ENCODE measurements around the gene BICRAL. TPM values are rescaled to one million over a fixed set of nuclear protein-coding genes. Genes with fewer than 3 reads are reported as not detected.

Gene BICRAL
- polyA plus RNA-seq, 1 of the 3 experiments (the other 2 are of a cell fraction): 5.1 TPM

DNA sequence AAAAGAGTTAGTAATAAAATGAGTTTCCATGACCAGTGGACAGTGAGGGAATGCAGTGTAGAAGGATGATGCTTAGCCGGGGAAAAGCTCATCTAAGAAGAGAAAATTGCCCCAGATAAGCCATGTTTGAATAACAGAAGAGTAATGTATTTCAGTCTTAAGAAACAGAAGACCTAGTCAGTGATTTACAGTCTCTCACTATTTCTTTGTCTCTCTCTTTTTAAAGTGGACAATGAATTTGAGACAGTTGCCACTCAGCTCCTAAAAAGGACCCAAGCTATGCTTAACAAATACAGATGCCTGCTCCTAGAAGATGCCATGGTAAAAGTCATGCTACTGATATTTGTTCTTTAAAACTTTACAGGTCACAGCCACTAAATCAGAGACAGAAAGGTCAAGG lies 78.2 kb downstream of the BICRAL start:
- no peak overlapping the region for H3K4me2 ChIP-seq
- ChIA-PET CTCF (interaction anchor here (1.3 kb wide), 1 partner anchor 134 kb away, joined by 3 read pairs; no protein-coding TSS in a partner anchor), POLR2A (no interaction called here)
- no peak overlapping the region for H3K4me3 ChIP-seq (ENCODE audit: low read depth in 2 of 2, low read length in 1 of 2)
- no peak for TF ChIP-seq RCOR1 (IDR thresholded peaks at IDR 0.05; ENCODE audit: low read length)
- TF ChIP-seq, protein P1, sequence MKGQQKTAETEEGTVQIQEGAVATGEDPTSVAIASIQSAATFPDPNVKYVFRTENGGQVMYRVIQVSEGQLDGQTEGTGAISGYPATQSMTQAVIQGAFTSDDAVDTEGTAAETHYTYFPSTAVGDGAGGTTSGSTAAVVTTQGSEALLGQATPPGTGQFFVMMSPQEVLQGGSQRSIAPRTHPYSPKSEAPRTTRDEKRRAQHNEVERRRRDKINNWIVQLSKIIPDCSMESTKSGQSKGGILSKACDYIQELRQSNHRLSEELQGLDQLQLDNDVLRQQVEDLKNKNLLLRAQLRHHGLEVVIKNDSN (IDR thresholded peaks at IDR 0.05; ENCODE audit: borderline replicate concordance, low read depth): no peak
- TF ChIP-seq FOXJ3 (CRISPR knock-in tag; IDR thresholded peaks at IDR 0.05): no peak
- TF ChIP-seq GATA2 (CRISPR knock-in tag; IDR thresholded peaks at IDR 0.05): no peak
- no peak overlapping the region for H3K9ac ChIP-seq
- H3K9me2 ChIP-seq: no peaks in the 10 kb centered on the region
- 100% methylated on average over 1 of the region's 1 CpG for WGBS (ENCODE audit: low lambda C conversion rate)
- H3K79me2 ChIP-seq (ENCODE audit: insufficient read depth): no peaks in the 10 kb centered on the region
- no peaks in the 10 kb centered on the region for H3K9me3 ChIP-seq
- H3K36me3 ChIP-seq (replicated peaks in 1 of 2; ENCODE audit: control insufficient read depth in 1 of 2, insufficient read depth in 2 of 2, low read length in 1 of 2): peaks cover 22 to 40% of the 10 kb centered on the region in 2 experiments
- H2AFZ ChIP-seq (ENCODE audit: low read depth): no peak overlapping the region
- H3K27ac ChIP-seq (ENCODE audit: low read depth in 2 of 2, low read length in 1 of 2): no peak overlapping the region
- H4K20me1 ChIP-seq (ENCODE audit: insufficient read depth): no peaks in the 10 kb centered on the region
- no peaks in the 10 kb centered on the region for H3K27me3 ChIP-seq (ENCODE audit: insufficient read depth)
- no peaks in the 10 kb centered on the region for H3F3A ChIP-seq (replicated peaks; ENCODE audit: insufficient read depth)
- no peaks in the 10 kb centered on the region for H3K4me1 ChIP-seq (ENCODE audit: control insufficient read depth in 1 of 2, insufficient read depth in 2 of 2, low read depth in 1 of 2, low read length in 1 of 2)
- no peak for DNase-seq

DNA sequence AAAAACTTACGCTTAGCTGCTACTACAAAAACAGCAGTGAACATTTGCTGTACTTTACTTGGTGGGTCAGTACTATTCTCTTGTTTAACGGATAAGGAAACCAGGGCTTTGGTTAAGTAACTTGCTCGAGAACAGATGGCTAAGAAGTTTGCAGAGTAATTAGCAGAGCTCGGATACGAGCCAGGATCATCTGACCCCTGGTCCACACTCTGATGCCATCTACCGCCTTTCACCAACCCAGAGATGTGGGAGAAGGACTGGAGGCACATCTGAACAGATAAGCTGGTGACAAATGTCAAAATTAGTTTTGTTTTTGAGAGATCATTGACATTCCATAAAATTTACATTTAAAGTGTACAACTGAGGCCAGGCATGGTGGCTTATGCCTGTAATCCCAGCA lies 78.6 kb downstream of the BICRAL start:
- Histone ChIP-seq H3K9me2 (no peaks in the 10 kb centered on the region), H3K4me2 (no peak overlapping the region), H3K27me3 (ENCODE audit: insufficient read depth) (no peaks in the 10 kb centered on the region), H3K36me3 (replicated peaks in 1 of 2; ENCODE audit: control insufficient read depth in 1 of 2, insufficient read depth in 2 of 2, low read length in 1 of 2) (peaks cover 25 to 39% of the 10 kb centered on the region in 2 experiments), H3F3A (replicated peaks; ENCODE audit: insufficient read depth) (no peaks in the 10 kb centered on the region), H3K9me3 (no peaks in the 10 kb centered on the region), H3K27ac (ENCODE audit: low read depth in 2 of 2, low read length in 1 of 2) (no peak overlapping the region), H2AFZ (ENCODE audit: low read depth) (no peak overlapping the region), H3K79me2 (ENCODE audit: insufficient read depth) (no peaks in the 10 kb centered on the region), H3K9ac (no peak overlapping the region), H4K20me1 (ENCODE audit: insufficient read depth) (no peaks in the 10 kb centered on the region), H3K4me1 (ENCODE audit: control insufficient read depth in 1 of 2, insufficient read depth in 2 of 2, low read depth in 1 of 2, low read length in 1 of 2) (no peaks in the 10 kb centered on the region), H3K4me3 (ENCODE audit: low read depth in 2 of 2, low read length in 1 of 2) (no peak overlapping the region)
- POLR2A ChIA-PET: no interaction called here
- WGBS (ENCODE audit: low lambda C conversion rate): 98% methylated on average over 6 of the region's 6 CpGs
- CTCF ChIA-PET: interaction anchor here (1.3 kb wide), 1 partner anchor 134 kb away, joined by 3 read pairs; no protein-coding TSS in a partner anchor
- TF ChIP-seq, protein P2, sequence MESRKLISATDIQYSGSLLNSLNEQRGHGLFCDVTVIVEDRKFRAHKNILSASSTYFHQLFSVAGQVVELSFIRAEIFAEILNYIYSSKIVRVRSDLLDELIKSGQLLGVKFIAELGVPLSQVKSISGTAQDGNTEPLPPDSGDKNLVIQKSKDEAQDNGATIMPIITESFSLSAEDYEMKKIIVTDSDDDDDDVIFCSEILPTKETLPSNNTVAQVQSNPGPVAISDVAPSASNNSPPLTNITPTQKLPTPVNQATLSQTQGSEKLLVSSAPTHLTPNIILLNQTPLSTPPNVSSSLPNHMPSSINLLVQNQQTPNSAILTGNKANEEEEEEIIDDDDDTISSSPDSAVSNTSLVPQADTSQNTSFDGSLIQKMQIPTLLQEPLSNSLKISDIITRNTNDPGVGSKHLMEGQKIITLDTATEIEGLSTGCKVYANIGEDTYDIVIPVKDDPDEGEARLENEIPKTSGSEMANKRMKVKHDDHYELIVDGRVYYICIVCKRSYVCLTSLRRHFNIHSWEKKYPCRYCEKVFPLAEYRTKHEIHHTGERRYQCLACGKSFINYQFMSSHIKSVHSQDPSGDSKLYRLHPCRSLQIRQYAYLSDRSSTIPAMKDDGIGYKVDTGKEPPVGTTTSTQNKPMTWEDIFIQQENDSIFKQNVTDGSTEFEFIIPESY (IDR thresholded peaks at IDR 0.05; ENCODE audit: borderline replicate concordance, low read depth): no peak
- TF ChIP-seq SIN3A (IDR thresholded peaks at IDR 0.05; ENCODE audit: borderline replicate concordance, low read depth, low read length) (no peak), RCOR1 (IDR thresholded peaks at IDR 0.05; ENCODE audit: low read length) (no peak), TEAD4 (IDR thresholded peaks at IDR 0.05; ENCODE audit: borderline replicate concordance, insufficient read depth) (no peak)
- DNase-seq: no peak

DNA sequence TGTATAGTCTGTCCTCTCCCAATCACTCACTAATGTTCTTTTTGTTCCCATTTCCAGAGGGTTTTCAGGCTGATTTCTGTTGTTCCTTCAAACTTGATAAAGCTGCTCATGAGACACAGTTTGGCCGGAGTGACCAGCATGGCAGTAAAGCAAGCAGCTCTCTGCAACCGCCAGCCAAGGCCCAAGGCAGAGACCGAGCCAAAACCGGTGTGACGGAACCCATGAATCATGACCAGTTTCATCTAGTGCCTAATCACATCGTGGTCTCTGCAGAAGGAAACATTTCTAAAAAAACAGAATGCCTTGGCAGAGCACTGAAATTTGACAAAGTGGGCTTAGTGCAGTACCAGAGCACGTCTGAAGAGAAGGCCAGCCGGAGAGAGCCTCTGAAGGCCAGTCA lies 82.8 kb downstream of the BICRAL start:
- Histone ChIP-seq H3K27me3 (ENCODE audit: insufficient read depth) (no peaks in the 10 kb centered on the region), H3K9me3 (no peaks in the 10 kb centered on the region), H3K4me1 (ENCODE audit: control insufficient read depth in 1 of 2, insufficient read depth in 2 of 2, low read depth in 1 of 2, low read length in 1 of 2) (no peaks in the 10 kb centered on the region), H3K79me2 (ENCODE audit: insufficient read depth) (no peaks in the 10 kb centered on the region), H3F3A (replicated peaks; ENCODE audit: insufficient read depth) (no peaks in the 10 kb centered on the region), H3K27ac (ENCODE audit: low read depth in 2 of 2, low read length in 1 of 2) (no peak overlapping the region), H3K9me2 (no peaks in the 10 kb centered on the region), H3K36me3 (replicated peaks in 1 of 2; ENCODE audit: control insufficient read depth in 1 of 2, insufficient read depth in 2 of 2, low read length in 1 of 2) (peaks cover 28 to 37% of the 10 kb centered on the region in 2 experiments), H2AFZ (ENCODE audit: low read depth) (no peak overlapping the region), H3K4me3 (ENCODE audit: low read depth in 2 of 2, low read length in 1 of 2) (no peak overlapping the region), H4K20me1 (ENCODE audit: insufficient read depth) (no peaks in the 10 kb centered on the region), H3K4me2 (no peak overlapping the region), H3K9ac (no peak overlapping the region)
- CTCF ChIA-PET: interaction anchor here (0.6 to 2.2 kb wide), 4 partner anchors 9 to 203 kb away, joined by 3 to 6 read pairs (median 3); no protein-coding TSS in a partner anchor
- POLR2A ChIA-PET: no interaction called here
- DNase-seq: no peak
- 92% methylated on average over 8 of the region's 8 CpGs for WGBS (ENCODE audit: low lambda C conversion rate)
- TF ChIP-seq, protein P3, sequence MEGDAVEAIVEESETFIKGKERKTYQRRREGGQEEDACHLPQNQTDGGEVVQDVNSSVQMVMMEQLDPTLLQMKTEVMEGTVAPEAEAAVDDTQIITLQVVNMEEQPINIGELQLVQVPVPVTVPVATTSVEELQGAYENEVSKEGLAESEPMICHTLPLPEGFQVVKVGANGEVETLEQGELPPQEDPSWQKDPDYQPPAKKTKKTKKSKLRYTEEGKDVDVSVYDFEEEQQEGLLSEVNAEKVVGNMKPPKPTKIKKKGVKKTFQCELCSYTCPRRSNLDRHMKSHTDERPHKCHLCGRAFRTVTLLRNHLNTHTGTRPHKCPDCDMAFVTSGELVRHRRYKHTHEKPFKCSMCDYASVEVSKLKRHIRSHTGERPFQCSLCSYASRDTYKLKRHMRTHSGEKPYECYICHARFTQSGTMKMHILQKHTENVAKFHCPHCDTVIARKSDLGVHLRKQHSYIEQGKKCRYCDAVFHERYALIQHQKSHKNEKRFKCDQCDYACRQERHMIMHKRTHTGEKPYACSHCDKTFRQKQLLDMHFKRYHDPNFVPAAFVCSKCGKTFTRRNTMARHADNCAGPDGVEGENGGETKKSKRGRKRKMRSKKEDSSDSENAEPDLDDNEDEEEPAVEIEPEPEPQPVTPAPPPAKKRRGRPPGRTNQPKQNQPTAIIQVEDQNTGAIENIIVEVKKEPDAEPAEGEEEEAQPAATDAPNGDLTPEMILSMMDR (IDR thresholded peaks at IDR 0.05): no peak
- TF ChIP-seq, protein P4, sequence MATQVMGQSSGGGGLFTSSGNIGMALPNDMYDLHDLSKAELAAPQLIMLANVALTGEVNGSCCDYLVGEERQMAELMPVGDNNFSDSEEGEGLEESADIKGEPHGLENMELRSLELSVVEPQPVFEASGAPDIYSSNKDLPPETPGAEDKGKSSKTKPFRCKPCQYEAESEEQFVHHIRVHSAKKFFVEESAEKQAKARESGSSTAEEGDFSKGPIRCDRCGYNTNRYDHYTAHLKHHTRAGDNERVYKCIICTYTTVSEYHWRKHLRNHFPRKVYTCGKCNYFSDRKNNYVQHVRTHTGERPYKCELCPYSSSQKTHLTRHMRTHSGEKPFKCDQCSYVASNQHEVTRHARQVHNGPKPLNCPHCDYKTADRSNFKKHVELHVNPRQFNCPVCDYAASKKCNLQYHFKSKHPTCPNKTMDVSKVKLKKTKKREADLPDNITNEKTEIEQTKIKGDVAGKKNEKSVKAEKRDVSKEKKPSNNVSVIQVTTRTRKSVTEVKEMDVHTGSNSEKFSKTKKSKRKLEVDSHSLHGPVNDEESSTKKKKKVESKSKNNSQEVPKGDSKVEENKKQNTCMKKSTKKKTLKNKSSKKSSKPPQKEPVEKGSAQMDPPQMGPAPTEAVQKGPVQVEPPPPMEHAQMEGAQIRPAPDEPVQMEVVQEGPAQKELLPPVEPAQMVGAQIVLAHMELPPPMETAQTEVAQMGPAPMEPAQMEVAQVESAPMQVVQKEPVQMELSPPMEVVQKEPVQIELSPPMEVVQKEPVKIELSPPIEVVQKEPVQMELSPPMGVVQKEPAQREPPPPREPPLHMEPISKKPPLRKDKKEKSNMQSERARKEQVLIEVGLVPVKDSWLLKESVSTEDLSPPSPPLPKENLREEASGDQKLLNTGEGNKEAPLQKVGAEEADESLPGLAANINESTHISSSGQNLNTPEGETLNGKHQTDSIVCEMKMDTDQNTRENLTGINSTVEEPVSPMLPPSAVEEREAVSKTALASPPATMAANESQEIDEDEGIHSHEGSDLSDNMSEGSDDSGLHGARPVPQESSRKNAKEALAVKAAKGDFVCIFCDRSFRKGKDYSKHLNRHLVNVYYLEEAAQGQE (IDR thresholded peaks at IDR 0.05; ENCODE audit: low read depth, low read length): no peak
- TF ChIP-seq, protein P5, sequence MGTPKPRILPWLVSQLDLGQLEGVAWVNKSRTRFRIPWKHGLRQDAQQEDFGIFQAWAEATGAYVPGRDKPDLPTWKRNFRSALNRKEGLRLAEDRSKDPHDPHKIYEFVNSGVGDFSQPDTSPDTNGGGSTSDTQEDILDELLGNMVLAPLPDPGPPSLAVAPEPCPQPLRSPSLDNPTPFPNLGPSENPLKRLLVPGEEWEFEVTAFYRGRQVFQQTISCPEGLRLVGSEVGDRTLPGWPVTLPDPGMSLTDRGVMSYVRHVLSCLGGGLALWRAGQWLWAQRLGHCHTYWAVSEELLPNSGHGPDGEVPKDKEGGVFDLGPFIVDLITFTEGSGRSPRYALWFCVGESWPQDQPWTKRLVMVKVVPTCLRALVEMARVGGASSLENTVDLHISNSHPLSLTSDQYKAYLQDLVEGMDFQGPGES (IDR thresholded peaks at IDR 0.05; ENCODE audit: low read depth, low read length): no peak
- no peak for TF ChIP-seq GABPA (IDR thresholded peaks at IDR 0.05; ENCODE audit: low read depth)
